DLD1 (cell line): ENCODE results near the gene EGLN2.
"Not testable (repeated sequence)": the region's sequence is repeated elsewhere in the genome, so short reads cannot be mapped to it uniquely, and the experiment has no call there.

Experiments
- in situ Hi-C: cut with HindIII; loops from 2 replicates; pipeline ENCODE4 v1.10.0; 2017; ENCODE audit warnings: low sequenced_read_pairs

EGLN2 gene

DNA sequence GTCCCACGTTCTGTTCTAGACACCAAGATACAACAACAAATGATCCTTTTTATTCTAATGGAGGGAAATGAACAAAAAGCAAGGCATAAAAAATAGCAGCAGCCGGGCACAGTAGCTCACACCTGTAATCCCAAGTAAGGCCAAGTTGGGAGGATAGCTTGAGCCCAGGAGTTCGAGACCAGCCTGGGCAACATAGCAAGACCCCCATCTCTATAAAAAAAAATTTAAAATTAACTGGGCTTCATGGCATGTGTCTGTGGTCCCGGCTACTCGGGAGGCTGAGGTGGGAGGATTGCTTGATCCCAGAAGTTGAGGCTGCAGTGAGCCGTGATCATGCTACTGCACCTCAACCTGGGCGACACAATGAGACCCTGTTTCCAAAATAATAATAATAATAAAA, 22.6 kb upstream of the EGLN2 start:
- in situ Hi-C loops = no loop called here

DNA sequence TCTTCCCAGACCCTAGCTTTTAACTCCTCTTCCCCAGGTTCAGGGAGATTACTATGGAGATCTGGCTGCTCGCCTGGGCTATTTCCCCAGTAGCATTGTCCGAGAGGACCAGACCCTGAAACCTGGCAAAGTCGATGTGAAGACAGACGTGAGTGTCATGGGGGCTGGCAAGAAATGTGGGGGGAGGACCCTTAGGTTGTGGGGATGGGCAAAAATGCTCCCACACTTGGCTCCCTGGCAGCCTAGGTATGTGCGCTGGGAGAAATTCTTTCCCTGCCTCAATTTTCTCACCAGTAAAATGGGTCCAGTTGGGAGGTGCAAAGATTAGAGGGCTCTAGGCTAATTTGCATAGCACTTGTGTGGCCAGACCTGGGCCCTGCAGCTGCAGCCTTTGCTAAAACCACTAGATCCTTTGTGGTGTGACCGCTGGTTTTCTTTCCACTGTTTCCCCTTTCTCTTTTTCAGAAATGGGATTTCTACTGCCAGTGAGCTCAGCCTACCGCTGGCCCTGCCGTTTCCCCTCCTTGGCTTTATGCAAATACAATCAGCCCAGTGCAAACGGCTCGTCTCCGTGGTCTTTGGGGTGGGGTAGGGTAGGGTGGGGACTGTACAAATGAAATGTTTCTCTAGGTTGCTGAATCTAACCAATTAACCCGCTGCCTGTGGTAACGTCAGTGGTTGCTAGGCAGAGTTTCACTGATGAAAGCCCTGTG, 21.9 kb upstream of the EGLN2 start:
- in situ Hi-C loops = no loop called here

- in situ Hi-C loops = no loop called here
Observed at GRCh38 chr19:40777645-40777936, 21.4 kb upstream of the EGLN2 start.

GRCh38 chr19:40777937-40778705, 20.9 kb upstream of the EGLN2 start, which contains the start of gene RAB4B:
RAB4B (plus strand) TSS chr19:40778247; CDS start chr19:40778376, 129 bp downstream.
- in situ Hi-C loops = no loop called here

GRCh38 chr19:40778706-40779284, 20.2 kb upstream of the EGLN2 start:
- in situ Hi-C loops = no loop called here

DNA sequence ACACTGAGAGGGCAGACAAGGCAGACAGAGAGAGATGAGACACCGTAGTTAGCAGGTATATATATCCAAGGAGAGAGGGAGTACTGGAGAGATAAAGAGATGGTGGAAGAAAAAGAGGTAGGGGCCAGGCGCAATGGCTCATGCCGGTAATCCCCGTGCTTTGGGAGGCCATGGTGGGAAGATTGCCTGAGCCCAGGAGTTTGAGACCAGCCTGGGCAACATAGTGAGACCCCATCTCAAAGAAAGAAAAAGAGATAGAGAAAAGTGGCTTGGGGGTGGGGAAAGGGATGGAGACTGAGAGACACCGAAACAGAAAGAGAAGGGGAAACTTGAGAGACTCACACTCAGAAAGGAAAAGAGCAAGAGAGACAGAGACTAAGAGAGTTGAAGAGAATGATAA, 18.4 kb upstream of the EGLN2 start:
- in situ Hi-C loops = no loop called here

- in situ Hi-C loops = no loop called here
Observed at GRCh38 chr19:40781140-40781539, 17.9 kb upstream of the EGLN2 start.

DNA sequence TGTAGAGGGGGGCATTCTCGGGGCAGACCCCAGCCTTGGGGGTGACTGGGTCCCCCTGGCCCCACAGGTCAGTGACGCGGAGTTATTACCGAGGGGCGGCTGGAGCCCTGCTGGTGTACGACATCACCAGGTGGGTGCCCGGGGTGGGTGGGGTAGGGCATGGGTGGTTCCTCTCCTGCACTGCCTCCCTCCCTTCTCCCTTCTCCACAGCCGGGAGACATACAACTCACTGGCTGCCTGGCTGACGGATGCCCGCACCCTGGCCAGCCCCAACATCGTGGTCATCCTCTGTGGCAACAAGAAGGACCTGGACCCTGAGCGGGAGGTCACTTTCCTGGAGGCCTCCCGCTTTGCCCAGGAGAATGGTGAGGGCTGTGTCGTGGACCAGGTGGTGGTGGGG, 15.3 kb upstream of the EGLN2 start:
- in situ Hi-C loops = no loop called here

GRCh38 chr19:40784146-40784545, 14.8 kb upstream of the EGLN2 start:
- in situ Hi-C loops = not testable (repeated sequence)

DNA sequence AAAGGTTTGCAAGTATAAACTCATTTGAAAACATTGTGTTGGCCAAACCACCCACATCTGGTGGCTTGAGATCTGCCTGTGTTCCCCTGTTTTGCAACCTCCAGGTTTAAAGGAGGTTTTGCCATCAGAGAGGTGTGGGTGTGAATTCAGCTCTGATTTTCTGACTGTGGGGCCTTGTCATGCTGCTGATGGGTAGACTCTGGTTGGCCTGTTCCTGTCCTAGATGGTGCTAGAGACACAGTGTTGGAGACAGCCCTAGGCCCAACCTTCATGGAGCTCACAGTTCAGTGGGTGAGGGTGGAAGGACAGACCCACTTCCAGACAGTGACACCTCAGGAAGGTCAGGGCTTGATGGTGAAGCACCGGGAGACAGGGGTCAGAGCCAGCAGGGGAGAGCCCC, 13.5 kb upstream of the EGLN2 start:
- in situ Hi-C loops = no loop called here

DNA sequence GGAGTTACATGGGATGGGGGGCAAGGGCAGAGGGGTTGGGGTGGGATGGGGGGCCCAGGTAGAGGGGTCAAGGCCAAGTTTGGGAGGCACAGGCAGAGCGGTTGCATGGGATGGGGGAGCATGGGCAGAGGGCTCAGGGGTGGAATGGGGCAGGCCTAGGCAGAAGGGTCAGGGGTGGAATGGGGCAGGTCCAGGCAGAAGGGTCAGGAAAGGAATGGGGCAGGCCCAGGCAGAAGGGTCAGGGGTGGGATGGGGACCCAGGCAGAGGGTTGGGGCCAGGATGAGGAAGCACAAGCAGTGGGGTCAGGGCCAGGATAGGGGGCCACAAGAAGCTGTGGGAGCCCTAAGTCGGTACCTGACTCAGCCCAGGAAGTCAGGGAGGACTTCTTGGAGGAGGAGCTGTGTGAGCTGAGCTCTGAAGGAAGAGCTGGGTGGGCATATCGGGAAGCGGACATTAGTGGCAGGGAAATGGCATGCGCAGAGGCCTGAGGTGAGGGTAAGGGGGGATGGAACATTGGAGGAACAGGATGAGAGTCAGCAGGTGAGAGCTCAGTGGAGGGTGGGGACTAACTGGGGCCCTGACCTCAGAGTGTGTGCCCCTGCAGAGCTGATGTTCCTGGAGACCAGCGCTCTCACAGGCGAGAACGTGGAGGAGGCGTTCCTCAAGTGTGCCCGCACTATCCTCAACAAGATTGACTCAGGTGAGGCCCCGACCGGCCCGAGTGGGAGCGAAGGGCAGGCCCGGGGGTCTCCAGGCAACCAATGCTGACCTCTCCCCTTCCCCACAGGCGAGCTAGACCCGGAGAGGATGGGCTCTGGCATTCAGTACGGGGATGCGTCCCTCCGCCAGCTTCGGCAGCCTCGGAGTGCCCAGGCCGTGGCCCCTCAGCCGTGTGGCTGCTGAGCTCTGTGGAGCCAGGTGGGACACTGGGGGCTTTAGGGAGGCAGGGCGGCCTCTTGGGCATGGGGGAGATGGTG, 12.6 kb upstream of the EGLN2 start:
- in situ Hi-C loops = no loop called here

GRCh38 chr19:40791349-40791748, 7.6 kb upstream of the EGLN2 start:
- in situ Hi-C loops = no loop called here

DNA sequence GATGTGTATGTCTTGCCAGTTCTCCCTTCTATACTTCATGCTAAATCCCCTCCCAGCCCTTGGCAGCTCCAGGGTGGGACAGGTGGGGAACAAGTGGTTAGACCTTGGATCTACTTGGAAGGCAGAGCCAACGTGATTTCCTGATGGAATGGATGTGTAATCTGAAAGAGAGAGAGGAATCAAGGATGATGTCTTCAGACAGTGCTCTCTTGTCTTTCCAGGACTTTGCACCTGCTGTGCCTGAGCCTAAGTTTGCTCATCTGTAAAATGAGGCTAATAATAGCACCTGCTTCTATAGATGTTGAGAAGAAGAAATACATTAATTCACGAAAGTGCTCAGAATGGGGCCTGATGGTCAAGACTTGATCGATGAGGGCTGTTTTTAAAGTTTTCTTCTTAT, 7.0 kb upstream of the EGLN2 start:
- in situ Hi-C loops = no loop called here

- in situ Hi-C loops = no loop called here
Observed at GRCh38 chr19:40797166-40797962, 1.6 kb upstream of the EGLN2 start.

GRCh38 chr19:40797963-40798682, 868 bp upstream of the EGLN2 start:
- in situ Hi-C loops = no loop called here

DNA sequence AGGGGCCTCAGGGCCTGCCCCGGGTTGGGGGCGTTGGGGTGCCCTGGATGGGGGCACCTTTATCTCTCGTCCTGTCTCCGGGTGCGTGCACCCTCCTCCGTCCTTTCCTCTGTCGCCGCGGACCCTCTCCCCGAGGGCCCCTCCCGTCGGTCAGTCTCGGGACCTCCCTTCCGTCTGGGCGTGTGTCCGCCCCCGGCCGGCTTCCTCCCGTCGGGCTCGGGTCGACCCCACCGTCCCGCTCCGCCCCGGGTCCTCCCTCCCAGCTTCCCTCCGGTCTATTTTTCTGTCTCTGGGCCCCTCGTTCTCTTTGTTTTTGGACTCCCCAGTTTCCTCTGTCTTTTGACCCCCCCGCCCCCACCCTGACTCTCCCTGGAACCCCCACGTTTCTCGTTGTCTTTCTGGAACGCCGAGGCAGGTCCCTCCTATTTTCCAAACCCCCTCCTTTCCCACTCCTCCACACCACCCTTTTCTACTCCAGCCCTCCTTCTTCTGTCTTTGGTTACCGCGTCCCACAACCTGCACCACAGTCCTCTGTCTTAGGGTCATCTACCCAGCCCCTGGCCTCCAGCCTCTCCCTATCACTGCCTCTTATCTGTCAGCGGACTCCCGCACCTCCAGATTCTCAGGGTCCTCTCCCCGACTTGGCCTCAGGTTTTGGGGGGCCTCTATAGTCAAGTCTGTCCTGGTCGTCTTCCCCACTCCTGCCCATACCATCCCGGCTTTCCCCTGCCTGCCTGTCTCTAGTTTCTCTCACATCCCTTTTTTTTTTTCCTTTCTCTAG, 757 bp downstream of the EGLN2 start:
- in situ Hi-C loops = no loop called here

DNA sequence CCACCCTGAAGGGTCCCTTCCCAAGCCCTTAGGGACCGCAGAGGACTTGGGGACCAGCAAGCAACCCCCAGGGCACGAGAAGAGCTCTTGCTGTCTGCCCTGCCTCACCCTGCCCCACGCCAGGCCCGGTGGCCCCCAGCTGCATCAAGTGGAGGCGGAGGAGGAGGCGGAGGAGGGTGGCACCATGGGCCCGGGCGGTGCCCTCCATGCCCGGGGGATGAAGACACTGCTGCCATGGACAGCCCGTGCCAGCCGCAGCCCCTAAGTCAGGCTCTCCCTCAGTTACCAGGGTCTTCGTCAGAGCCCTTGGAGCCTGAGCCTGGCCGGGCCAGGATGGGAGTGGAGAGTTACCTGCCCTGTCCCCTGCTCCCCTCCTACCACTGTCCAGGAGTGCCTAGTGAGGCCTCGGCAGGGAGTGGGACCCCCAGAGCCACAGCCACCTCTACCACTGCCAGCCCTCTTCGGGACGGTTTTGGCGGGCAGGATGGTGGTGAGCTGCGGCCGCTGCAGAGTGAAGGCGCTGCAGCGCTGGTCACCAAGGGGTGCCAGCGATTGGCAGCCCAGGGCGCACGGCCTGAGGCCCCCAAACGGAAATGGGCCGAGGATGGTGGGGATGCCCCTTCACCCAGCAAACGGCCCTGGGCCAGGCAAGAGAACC, 1.5 kb downstream of the EGLN2 start:
- in situ Hi-C loops = no loop called here

GRCh38 chr19:40800997-40801377, 2.0 kb downstream of the EGLN2 start:
- in situ Hi-C loops = no loop called here
